GM12872 (cell line): Measurements from ENCODE around the gene ADCY2.

ENCODE experiments used
- CTCF ChIP-seq: IDR thresholded peaks from 3 replicates; pipeline ENCODE4 v1.5.1; 2011; ENCODE audit warnings: low read depth, mild to moderate bottlenecking, low read length, moderate library complexity; ENCODE audit not compliant: insufficient read depth

Gene ADCY2

DNA sequence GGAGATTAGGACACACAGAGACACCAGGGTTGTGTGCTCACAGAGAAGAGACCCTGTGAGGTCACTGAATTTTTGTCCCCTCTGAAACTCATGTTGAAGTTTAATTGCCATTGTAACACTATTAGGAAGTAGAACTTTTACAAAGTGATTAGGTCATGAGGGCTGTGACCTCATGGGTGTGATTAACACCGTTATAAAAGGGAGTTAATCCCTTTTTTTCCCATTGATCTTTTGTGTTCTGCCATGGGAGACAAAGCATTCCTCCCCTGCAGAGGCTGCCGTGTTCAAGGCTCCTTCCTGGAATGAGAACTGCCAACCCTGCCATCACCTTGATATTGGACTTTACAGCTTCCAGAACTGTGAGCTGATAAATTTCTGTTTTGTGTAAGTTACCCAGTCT lies 221.0 kb downstream of the ADCY2 start:
- TF ChIP-seq CTCF = no peak

- TF ChIP-seq CTCF = no peak
Observed at GRCh38 chr5:7622498-7622897, 226.6 kb downstream of the ADCY2 start.

DNA sequence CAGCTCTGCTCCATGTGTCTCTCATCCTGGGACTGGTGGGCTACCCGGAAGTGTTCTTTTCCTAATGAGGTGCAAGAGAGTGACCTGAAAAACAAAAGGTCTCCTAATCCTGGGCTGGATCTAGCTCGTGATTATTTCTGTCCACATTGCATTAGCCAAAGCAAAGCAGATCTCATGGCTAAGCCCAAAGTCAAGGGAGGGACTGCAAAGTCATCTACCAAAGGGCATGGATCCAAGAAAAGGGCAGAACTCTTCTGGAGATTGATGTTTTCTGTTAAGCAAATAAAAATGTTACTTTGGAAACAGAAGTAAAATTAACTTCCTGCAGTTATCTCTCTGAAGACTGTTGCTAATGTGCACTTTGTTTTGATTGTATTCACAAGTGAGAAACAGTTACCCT lies 229.8 kb downstream of the ADCY2 start:
- no peak for TF ChIP-seq CTCF

DNA sequence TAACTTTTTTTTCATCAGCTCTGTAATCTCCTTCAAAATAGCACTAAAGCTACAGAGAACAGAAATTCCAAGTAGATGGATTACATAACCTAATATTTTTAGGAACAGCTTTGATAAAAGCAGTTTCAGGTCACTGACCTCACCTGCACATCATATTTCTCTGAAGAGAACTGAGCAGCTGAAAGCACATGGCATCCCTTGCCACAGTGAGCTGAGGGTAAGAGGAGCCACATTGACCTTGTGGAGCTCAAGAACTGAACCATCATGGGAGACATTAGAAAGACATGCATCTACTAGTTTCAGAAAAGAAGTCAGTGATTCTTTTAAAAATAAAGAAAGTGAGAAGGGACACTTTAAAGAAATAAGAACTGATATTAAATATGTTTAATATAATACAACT lies 232.3 kb downstream of the ADCY2 start:
- TF ChIP-seq CTCF = no peak

DNA sequence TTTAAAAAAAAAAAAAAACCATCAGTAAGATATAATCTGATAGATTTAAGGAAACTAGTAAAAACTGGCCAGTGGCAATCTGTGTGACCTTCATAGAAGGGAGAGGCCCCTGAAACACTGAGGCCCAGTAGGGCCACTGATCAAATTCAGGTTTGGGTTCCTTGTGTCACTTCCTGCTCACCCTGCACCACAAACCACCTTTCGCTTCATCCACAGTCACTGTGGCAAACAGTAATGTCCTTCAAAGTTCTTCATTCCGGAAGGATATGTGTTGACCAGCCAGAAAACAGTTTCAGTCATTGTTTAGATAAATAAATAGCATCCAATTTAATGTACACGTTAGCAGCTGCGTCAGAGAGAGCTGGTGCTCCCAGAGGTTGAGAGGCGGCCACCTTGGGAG lies 232.9 kb downstream of the ADCY2 start:
- no peak for TF ChIP-seq CTCF

DNA sequence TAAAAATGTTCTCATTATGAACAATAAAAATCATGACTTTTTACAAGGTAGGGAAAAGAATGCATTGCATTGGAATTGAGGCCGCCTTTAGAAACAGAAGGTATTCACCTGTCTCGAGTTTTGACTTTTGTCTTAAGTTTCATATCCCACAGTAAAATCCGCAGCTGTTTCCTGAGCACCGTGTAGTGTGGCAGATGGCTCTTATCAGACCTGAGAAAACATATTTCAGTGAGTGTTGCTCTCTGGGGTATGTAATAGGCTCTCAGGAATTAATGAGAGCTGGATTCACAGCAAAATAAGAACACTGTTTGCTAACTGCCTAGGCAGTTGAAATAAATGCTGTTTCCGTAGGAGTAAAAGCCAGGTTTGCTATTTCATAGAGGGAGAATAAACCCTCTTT lies 233.6 kb downstream of the ADCY2 start:
- TF ChIP-seq CTCF = no peak

- no peak for TF ChIP-seq CTCF
Observed at GRCh38 chr5:7634837-7635236, 238.9 kb downstream of the ADCY2 start.

DNA sequence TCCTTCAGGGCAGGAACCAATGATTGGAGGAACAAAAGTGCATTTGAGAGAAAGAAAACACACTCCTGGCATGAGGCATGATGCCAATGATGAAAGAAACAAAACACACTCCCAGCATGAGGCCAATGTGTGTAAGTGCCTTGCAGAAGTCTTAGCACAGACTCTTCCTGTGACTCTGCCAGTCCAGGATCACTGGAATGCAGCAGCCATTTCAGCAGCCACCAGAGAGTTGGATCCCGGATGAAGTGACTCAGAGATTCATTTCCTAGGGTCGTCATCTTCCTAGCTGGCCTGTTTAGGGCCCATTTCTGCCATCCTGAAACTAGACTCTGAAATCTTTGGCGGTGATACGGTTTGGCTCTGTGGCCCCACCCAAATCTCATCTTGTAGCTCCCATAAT lies 242.5 kb downstream of the ADCY2 start:
- TF ChIP-seq CTCF = no peak
